ENCODE data around the gene ZNF385C.

The ZNF385C gene

DNA sequence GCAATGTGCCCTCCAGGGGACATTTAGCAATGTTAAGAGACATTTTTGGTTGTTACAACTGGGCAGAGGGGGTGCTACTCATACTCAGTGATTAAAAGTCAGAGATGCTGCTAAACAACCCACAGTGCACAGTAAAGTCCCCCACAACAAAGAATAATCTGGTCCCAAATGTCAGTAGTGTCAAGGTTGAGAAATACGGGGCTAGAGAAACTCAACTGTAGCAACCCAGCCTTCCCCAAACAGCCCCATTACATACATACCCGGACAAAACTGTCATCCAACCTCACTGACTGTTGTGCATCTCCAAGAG is 101.5 kb downstream of the ZNF385C start:
- in situ Hi-C loops (cut with HindIII; ENCODE audit: low sequenced_read_pairs) = no loop called here

DNA sequence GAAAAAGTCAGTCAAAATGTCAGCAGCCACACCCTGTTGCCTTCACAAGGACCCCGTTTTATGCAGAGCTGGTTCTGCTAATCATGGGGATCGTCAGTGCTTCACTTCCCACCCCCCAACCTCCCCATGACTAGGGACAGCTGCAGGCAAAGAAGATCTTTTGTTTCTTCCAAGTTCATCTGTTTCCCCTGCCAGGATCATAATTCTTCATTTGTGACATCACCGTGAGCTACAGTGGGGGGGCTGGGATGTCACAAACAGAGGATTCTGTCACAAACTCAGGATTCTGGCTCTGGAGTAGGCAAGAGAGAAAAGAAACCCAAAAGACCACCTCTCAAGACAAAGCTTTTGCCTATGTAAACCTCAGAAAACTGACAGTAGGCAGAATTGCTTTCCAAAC is 105.7 kb downstream of the ZNF385C start:
- in situ Hi-C loops (cut with HindIII; ENCODE audit: low sequenced_read_pairs) = no loop called here

DNA sequence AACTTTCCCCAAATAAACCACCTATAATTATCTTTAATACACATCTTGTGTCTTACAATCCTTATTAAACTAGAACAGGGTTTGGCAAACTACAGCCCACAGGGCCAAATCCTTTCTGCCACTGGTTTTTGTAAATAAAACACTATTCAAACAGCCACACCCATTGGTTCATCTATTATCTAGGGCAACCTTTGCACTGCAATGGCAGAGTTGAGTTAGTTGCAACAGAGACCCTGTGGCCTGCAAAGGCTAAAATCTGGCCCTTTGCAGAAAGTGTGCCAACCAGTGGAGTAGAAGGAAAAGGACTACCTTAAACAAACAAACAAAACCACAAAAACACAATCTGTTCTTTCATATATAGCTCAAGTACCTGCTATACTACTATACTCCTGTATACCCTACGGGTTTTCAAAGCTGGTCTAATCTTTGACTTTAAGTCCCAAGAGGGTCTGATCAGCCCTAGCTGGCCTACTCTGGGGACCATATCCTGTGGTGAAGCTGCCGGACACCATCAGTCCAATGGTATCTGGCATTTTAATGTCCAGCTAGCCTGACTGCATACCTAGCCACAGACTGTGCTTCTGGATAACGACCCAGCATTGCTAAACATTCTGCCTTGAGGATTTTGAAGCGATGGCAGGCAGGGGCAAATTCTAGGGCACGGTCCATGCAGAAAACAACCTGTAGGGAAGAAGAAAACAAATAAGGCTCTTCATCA is 108.4 kb downstream of the ZNF385C start:
- in situ Hi-C loops (cut with HindIII; ENCODE audit: low sequenced_read_pairs) = loop anchor here (5.0 kb wide), 1 partner anchor 92 kb away; no protein-coding TSS in a partner anchor

DNA sequence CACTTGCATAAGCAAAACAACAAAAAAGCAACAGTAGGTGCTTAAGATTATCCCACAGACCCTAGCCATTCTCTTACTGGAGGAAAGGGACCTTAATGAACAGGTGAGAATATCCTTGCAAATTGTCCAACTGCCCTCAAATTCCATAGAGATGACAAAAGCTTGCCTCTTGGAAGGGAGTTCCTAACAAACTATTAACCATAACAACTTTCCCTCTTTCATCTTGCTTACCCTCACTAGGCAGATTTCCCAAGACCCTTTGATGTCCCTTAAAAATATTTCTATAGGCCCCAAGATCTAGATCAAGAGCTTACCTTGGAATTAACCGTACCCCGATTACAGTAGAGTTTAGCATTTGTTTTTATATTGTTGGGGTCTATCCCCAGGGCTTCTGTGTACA is 109.9 kb downstream of the ZNF385C start:
- in situ Hi-C loops (cut with HindIII; ENCODE audit: low sequenced_read_pairs) = loop anchor here (5.0 kb wide), 1 partner anchor 94 kb away; no protein-coding TSS in a partner anchor

DNA sequence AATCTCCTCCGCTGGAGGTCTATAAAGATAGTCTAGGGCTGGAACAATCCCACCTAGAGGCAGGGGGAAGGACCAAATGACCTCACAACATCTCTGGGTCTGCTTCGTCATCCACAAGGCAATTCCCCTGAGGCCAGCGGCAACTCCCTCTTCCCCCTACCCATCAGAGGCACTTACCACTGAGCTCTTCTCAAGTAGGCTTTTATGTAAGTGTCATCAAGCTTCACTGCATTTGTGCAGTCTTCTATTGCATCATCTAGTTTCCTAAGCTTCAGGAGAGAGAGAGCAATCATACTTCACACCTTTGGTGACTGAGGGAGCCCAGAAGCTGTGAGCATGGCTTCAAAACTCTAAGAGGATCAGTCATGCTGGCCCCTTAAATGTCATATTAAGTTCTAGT is 110.6 kb downstream of the ZNF385C start:
- in situ Hi-C loops (cut with HindIII; ENCODE audit: low sequenced_read_pairs) = loop anchor here (5.0 kb wide), 1 partner anchor 95 kb away; no protein-coding TSS in a partner anchor

DNA sequence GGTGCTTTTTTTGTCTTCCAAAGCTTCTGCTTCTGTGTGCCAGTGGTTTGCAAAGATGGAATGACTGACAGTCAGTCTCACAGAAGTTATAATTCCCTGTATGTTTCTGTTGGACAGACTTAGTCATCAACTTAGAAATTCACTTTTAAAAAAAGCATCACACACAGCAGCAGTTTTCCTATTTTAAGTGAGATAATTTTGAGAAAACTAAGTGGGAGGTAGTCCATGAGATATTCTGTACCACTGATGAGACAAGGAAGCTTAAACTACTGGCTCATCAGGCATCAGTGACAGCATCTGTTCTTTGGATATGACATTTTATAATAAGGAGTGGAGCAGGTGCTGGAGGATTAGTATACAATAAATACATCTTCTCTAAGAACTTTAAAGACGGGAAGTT is 111.6 kb downstream of the ZNF385C start:
- in situ Hi-C loops (cut with HindIII; ENCODE audit: low sequenced_read_pairs) = loop anchor here (5.0 kb wide), 1 partner anchor 96 kb away; no protein-coding TSS in a partner anchor

DNA sequence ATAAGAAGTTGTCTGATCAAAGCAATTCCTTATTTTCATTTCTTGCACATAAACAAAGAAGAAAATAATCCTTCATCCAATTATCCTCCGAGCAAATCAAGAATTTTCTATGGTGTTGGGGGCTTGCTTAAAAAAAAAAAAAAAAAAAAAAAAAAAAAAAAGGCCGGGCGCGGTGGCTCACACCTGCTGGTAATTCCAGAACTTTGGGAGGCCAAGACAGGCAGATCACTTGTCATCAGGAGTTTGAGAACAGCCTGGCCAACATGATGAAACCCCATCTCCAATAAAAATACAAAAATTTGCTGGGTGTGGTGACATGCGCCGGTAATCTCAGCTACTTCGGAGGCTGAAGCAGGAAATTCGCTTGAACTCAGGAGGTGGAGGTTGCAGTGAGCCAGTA is 112.4 kb downstream of the ZNF385C start:
- in situ Hi-C loops (cut with HindIII; ENCODE audit: low sequenced_read_pairs) = loop anchor here (5.0 kb wide), 1 partner anchor 96 kb away; no protein-coding TSS in a partner anchor

DNA sequence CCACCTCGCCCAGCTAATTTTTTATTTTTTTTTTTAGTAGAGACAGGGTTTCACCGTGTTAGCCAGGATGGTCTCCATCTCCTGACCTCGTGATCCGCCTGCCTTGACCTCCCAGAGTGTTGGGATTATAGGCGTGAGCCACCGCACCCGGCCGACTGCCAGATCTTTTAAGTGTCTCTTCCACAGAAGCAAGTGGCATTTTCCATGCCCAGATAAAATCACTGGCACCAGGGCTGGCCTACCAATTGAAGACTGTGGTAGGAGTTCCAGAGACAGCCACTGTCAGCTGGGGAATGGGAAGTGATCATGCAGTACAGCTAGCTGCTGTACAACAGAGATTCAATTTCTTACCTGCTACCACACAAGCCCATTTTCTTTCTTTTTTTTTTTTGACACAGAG is 113.8 kb downstream of the ZNF385C start:
- in situ Hi-C loops (cut with HindIII; ENCODE audit: low sequenced_read_pairs) = no loop called here

DNA sequence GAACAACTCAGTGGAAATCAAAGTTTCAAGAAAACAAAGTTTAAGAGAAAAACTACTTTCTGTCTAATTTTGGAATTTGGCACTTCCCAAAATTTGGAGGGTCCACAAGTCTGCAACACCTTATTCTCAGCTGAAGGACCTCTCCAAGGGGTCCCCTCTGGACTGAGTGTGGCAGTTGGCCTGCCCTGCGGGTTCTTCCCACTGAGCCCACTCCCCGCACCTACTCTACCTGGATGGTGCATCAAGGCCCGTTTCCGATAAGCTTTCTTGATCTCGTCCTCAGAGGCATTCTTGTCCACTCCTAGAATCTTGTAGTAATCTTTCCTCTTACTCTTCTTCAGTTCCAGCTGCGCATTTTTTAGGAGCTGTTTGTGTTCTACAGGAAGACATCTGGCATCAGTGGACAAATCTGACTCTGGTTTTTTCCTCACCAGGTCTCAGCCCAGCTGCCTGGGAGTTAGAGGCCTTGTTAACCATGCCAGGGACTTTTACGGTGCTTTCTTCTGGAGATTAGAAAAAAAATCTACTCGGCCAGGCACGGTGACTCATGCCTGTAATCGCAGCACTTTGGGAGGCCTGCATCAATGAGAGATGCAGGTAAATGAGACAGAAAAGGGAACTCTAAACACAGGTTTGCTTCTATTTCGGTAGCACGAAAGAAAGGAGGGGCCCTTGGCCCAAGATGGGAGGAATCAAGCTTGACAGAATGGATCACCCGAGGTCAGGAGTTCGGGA is 116.1 kb downstream of the ZNF385C start:
- in situ Hi-C loops (cut with HindIII; ENCODE audit: low sequenced_read_pairs) = no loop called here

DNA sequence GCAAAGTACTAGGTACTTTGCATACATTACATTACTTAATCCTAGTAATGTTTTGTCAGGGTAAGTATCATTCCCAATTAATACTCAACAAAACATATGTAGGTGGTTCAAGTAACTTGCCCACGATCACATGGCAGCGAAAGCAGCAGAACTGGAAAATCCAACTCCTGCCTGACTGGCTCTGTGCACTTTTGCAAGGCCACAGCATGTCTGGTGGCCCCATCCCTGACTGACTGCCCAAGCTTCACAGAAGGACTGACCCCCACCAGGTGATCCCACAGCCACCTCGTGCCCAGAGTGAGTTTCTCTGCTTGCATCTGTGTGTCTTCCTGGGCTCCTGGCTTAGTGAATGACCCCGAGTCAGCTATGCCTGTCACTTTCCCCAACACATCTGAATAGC is 120.3 kb downstream of the ZNF385C start:
- in situ Hi-C loops (cut with HindIII; ENCODE audit: low sequenced_read_pairs) = no loop called here

DNA sequence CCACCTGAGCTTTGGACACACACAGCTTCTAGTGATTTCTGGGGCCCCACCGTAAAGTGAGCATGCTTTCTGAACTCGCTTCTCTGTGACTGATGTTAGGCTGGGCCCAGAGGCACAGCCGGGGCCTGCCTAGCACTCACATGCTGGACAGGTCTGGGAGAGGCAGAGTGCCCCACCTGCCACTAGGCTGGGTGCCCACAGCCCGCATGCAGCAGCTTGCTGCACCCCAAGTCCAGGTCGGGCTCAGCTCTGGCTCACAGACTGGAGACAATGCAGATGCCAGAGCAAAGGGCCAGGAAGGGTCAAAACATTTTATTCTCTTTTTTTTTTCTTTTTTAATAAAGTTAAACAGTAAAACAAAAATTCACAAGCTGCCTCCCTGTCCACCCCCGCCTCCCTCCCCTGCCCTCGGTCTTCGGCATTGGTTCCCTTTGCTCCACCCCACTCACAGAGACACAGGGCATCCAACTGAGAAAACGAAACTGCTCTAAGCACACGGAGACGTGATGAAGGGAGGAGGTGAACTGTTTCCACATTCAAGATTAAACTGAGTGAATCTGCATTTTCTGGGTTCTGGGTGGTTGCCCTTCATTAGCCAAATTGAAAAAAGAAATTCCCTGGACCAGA is 122.0 kb downstream of the ZNF385C start:
- in situ Hi-C loops (cut with HindIII; ENCODE audit: low sequenced_read_pairs) = no loop called here

Measured in DLD1 (cell line).